AG10803 (cell line): ENCODE measurements around the gene UBXN1.
"Not testable (repeated sequence)": the region's sequence is repeated elsewhere in the genome, so short reads cannot be mapped to it uniquely, and the experiment has no call there.

Experiments
- DNase-seq: peaks from one replicate; pipeline ENCODE4 v3.0.0; 2010; ENCODE audit warnings: low read depth
- H3K4me3 ChIP-seq: 2 replicates; pipeline ENCODE4 v1.5.1; 2011; ENCODE audit warnings: mild to moderate bottlenecking, low read length, control low read depth
- CTCF ChIP-seq: conservative IDR thresholded peaks from 2 replicates; pipeline ENCODE4 v1.5.1; 2011; ENCODE audit warnings: mild to moderate bottlenecking, low read length, control low read depth, inconsistent platforms

The UBXN1 gene

GRCh38 chr11:62665075-62665598 is 13.7 kb downstream of the UBXN1 start, which contains the start of the genes C11orf98 and CSKMT:
TSS of gene C11orf98 (minus strand) at chr11:62665210. CDS start at chr11:62665169, 41 bp downstream.
TSS of gene CSKMT (plus strand) at chr11:62665312. CDS start at chr11:62665880, 568 bp downstream.
- H3K4me3 ChIP-seq: peak within 1 kb of the TSS; percentile 93
- DNase-seq: peak; percentile 91
- TF ChIP-seq CTCF: no peak

- no peak for TF ChIP-seq CTCF
- peak; percentile 30 for DNase-seq
- peak overlapping the region; percentile 93 for H3K4me3 ChIP-seq
Observed at GRCh38 chr11:62664405-62665074, 14.3 kb downstream of the UBXN1 start.

- H3K4me3 ChIP-seq: no peak overlapping the region
- TF ChIP-seq CTCF: no peak
- DNase-seq: no peak
Observed at GRCh38 chr11:62656796-62657429, 22.0 kb downstream of the UBXN1 start.

GRCh38 chr11:62654297-62654696 is 24.6 kb downstream of the UBXN1 start:
- TF ChIP-seq CTCF: no peak
- H3K4me3 ChIP-seq: no peak overlapping the region
- DNase-seq: no peak

GRCh38 chr11:62652161-62653006 is 26.5 kb downstream of the UBXN1 start:
- peak overlapping the region; percentile 84 for H3K4me3 ChIP-seq
- TF ChIP-seq CTCF: no peak
- no peak for DNase-seq

- DNase-seq, H3K4me3 ChIP-seq: not testable (repeated sequence)
Observed at GRCh38 chr11:62650283-62650682, 28.6 kb downstream of the UBXN1 start.

GRCh38 chr11:62649486-62649885 is 29.4 kb downstream of the UBXN1 start:
- no peak for DNase-seq
- H3K4me3 ChIP-seq: no peak overlapping the region
- no peak for TF ChIP-seq CTCF
